ENCODE measurements around the gene APPBP2.

GRCh38 chr17:60545465-60546191 is 19.6 kb upstream of the APPBP2 start:
- TF ChIP-seq CTCF (IDR thresholded peaks at IDR 0.05; ENCODE audit: extremely low read depth in 1 of 2, insufficient read depth in 1 of 2, low read depth in 1 of 2, low read length in 2 of 2): no peak
- TF ChIP-seq EZH2 (IDR thresholded peaks at IDR 0.05; ENCODE audit: borderline replicate concordance, low read depth, low read length, severe bottlenecking): no peak
- no peak for TF ChIP-seq POLR2AphosphoS5 (IDR thresholded peaks at IDR 0.05; ENCODE audit: insufficient read depth, low read depth, low read length)
- TF ChIP-seq MAX (IDR thresholded peaks at IDR 0.05; ENCODE audit: insufficient read depth, insufficient read length): no peak
- TF ChIP-seq POLR2A (IDR thresholded peaks at IDR 0.05; ENCODE audit: low read depth, low read length): no peak
- no peak for TF ChIP-seq JUN (IDR thresholded peaks at IDR 0.05; ENCODE audit: borderline replicate concordance, insufficient read depth, insufficient read length, low read depth)
- TF ChIP-seq MYC (IDR thresholded peaks at IDR 0.05; ENCODE audit: low read depth, low read length): no peak
- TF ChIP-seq FOS (IDR thresholded peaks at IDR 0.05; ENCODE audit: borderline replicate concordance, insufficient read depth, low read length): no peak
- TF ChIP-seq GATA2 (IDR thresholded peaks at IDR 0.05; ENCODE audit: insufficient read depth, insufficient read length, low read depth, low read length): no peak
